Activated B cell treated with CpG ODN at 0.5 μM for 24 hours (primary cell): ENCODE data around the gene IFI44L. TPM values are rescaled to one million over a fixed set of nuclear protein-coding genes. Genes with fewer than 3 reads are reported as not detected.

Source experiments
- ATAC-seq: fragments of 200-7000 bp; cut with Tn5 transposase; one replicate; pipeline ENCODE4 v1.10.0; 2021; ENCODE audit warnings: low read depth, mild to moderate bottlenecking, moderate library complexity
- CTCF ChIA-PET: fragments of 350-600 bp; sonication (Branson Sonifier 250); formaldehyde crosslinking; loops from one replicate; lab custom pipeline; 2021; ENCODE audit warnings: antibody characterized with exemption; lab: Charles Lee
- POLR2A ChIA-PET: fragments of 350-600 bp; sonication (Branson Sonifier 250); formaldehyde crosslinking; loops from one replicate; lab custom pipeline; 2021; ENCODE audit warnings: antibody characterized with exemption; lab: Charles Lee
- DNase-seq: peaks from one replicate; pipeline ENCODE4 v3.0.0; 2022
- H3K27ac Mint-ChIP-seq: one replicate; pipeline ENCODE4 v1.8.0; 2020; ENCODE audit warnings: mixed read lengths
- H3K27me3 Mint-ChIP-seq: one replicate; pipeline ENCODE4 v1.8.0; 2021; ENCODE audit warnings: mixed read lengths
- H3K36me3 Mint-ChIP-seq: one replicate; pipeline ENCODE4 v1.8.0; 2021; ENCODE audit warnings: low read depth, mixed read lengths
- H3K4me1 Mint-ChIP-seq: one replicate; pipeline ENCODE4 v1.8.0; 2021; ENCODE audit warnings: mixed read lengths
- H3K4me3 Mint-ChIP-seq: one replicate; pipeline ENCODE4 v1.8.0; 2020; ENCODE audit warnings: mild to moderate bottlenecking, mixed read lengths
- H3K9me3 Mint-ChIP-seq: one replicate; pipeline ENCODE4 v1.8.0; 2020; ENCODE audit warnings: mixed read lengths
- CTCF ChIP-seq: fragments of 200-600 bp; IDR thresholded peaks from one replicate; pipeline ENCODE4 v1.8.0; 2022; ENCODE audit warnings: antibody characterized with exemption, mild to moderate bottlenecking
- intact Hi-C: fragments of 100-400 bp; cut with micrococcal nuclease; formaldehyde crosslinking; loops from one replicate; pipeline ENCODE4 v1.15.1; 2024
- total RNA-seq: library from RNA; stranded (reverse); gene quantifications from 2 replicates; pipeline ENCODE4 v1.2.3, GENCODE V29; 2022

The IFI44L gene
- total RNA-seq, 1 donor from 2014 or later = 3.6 TPM

- ATAC-seq (no peak), DNase-seq (no peak)
- Mint-ChIP-seq H3K27me3 (no peaks in the 10 kb centered on the region), H3K9me3 (no peaks in the 10 kb centered on the region), H3K36me3 (no peaks in the 10 kb centered on the region), H3K27ac (peak overlapping the region; percentile 61), H3K4me3 (no peak overlapping the region), H3K4me1 (peaks cover 47% of the 10 kb centered on the region)
- intact Hi-C loops = loop anchor here (5.0 kb wide), 1 partner anchor 472 kb away; no protein-coding TSS in a partner anchor
- CTCF ChIA-PET = interaction anchor here (1.1 to 2.4 kb wide), 2 partner anchors 12 to 56 kb away, joined by 3 to 13 read pairs; no protein-coding TSS in a partner anchor
- POLR2A ChIA-PET = interaction anchor here (1.2 kb wide), 1 partner anchor 30 kb away, joined by 5 read pairs; the partner anchor contains the start of gene IFI44
- TF ChIP-seq CTCF = no peak
Observed at GRCh38 chr1:78619446-78619802, 824 bp upstream of the IFI44L start.

GRCh38 chr1:78620666-78621065, 418 bp downstream of the IFI44L start:
- ATAC-seq (no peak), DNase-seq (no peak)
- H3K36me3 Mint-ChIP-seq = no peaks in the 10 kb centered on the region
- H3K4me1 Mint-ChIP-seq = peaks cover 47% of the 10 kb centered on the region
- intact Hi-C loops = loop anchor here (1.0 kb wide), 1 partner anchor 29 kb away; the partner anchor contains the start of gene IFI44
- peak overlapping the region; percentile 61 for H3K27ac Mint-ChIP-seq
- no peaks in the 10 kb centered on the region for H3K9me3 Mint-ChIP-seq
- ChIA-PET CTCF (interaction anchor here (1.1 to 2.4 kb wide), 2 partner anchors 55 to 57 kb away, joined by 4 to 13 read pairs; no protein-coding TSS in a partner anchor), POLR2A (interaction anchor here (0.6 to 1.2 kb wide), 3 partner anchors 16 to 479 kb away, joined by 3 to 6 read pairs (median 5); partner anchors contain the start of gene IFI44)
- no peak for TF ChIP-seq CTCF
- H3K4me3 Mint-ChIP-seq = peak overlapping the region; percentile 55
- no peaks in the 10 kb centered on the region for H3K27me3 Mint-ChIP-seq

- DNase-seq = no peak
- Mint-ChIP-seq H3K4me1 (peaks cover 45% of the 10 kb centered on the region), H3K27me3 (no peaks in the 10 kb centered on the region), H3K27ac (no peak overlapping the region), H3K9me3 (no peaks in the 10 kb centered on the region), H3K36me3 (no peaks in the 10 kb centered on the region), H3K4me3 (no peak overlapping the region)
- POLR2A ChIA-PET = no interaction called here
- no peak for ATAC-seq
- intact Hi-C loops = no loop called here
- CTCF ChIA-PET = interaction anchor here (0.9 to 1.3 kb wide), 2 partner anchors 27 to 51 kb away, joined by 3 to 5 read pairs; partner anchors contain the start of gene IFI44
- no peak for TF ChIP-seq CTCF
Observed at GRCh38 chr1:78622548-78622947, 2.3 kb downstream of the IFI44L start.

GRCh38 chr1:78624035-78624434, 3.8 kb downstream of the IFI44L start:
- Mint-ChIP-seq H3K27ac (no peak overlapping the region), H3K36me3 (peaks cover 3% of the 10 kb centered on the region), H3K27me3 (no peaks in the 10 kb centered on the region), H3K4me1 (peaks cover 37% of the 10 kb centered on the region), H3K4me3 (no peak overlapping the region), H3K9me3 (no peaks in the 10 kb centered on the region)
- POLR2A ChIA-PET = no interaction called here
- TF ChIP-seq CTCF = no peak
- no peak for ATAC-seq
- CTCF ChIA-PET = no interaction called here
- DNase-seq = no peak
- intact Hi-C loops = no loop called here

GRCh38 chr1:78627321-78627720, 7.1 kb downstream of the IFI44L start:
- no peaks in the 10 kb centered on the region for H3K27me3 Mint-ChIP-seq
- H3K27ac Mint-ChIP-seq = no peak overlapping the region
- DNase-seq = no peak
- CTCF ChIA-PET = interaction anchor here (1.2 kb wide), 1 partner anchor 10 kb away, joined by 7 read pairs; no protein-coding TSS in a partner anchor
- peaks cover 3% of the 10 kb centered on the region for H3K36me3 Mint-ChIP-seq
- H3K4me3 Mint-ChIP-seq = no peak overlapping the region
- TF ChIP-seq CTCF = no peak
- peaks cover 14% of the 10 kb centered on the region for H3K4me1 Mint-ChIP-seq
- POLR2A ChIA-PET = no interaction called here
- intact Hi-C loops = no loop called here
- no peak for ATAC-seq
- no peaks in the 10 kb centered on the region for H3K9me3 Mint-ChIP-seq
